Measurements from ENCODE around the gene HSF5. TPM values are rescaled to one million over a fixed set of nuclear protein-coding genes. Genes with fewer than 3 reads are reported as not detected.

HSF5 gene
- total and polyA plus RNA-seq, 2 of the 13 experiments (the other 11 are each of a cell fraction or from before 2014, with no cell fraction given): not detected

- TF ChIP-seq GABPB1 (CRISPR knock-in tag; IDR thresholded peaks at IDR 0.05) (no peak), THRA (CRISPR knock-in tag; IDR thresholded peaks at IDR 0.05; ENCODE audit: borderline replicate concordance) (no peak), FOXO1 (CRISPR knock-in tag; IDR thresholded peaks at IDR 0.05) (no peak), ZNF230 (CRISPR knock-in tag; IDR thresholded peaks at IDR 0.05) (no peak), MYPOP (CRISPR knock-in tag; IDR thresholded peaks at IDR 0.05) (no peak), ZNF276 (CRISPR knock-in tag; IDR thresholded peaks at IDR 0.05; ENCODE audit: low read depth) (no peak), ZNF629 (CRISPR knock-in tag; conservative IDR thresholded peaks at IDR 0.05) (no peak), ZNF343 (CRISPR knock-in tag; IDR thresholded peaks at IDR 0.05) (no peak), MED8 (CRISPR knock-in tag; IDR thresholded peaks at IDR 0.05; ENCODE audit: insufficient replicate concordance) (no peak), CHCHD3 (CRISPR knock-in tag; IDR thresholded peaks at IDR 0.05) (no peak), SMAD3 (CRISPR knock-in tag; IDR thresholded peaks at IDR 0.05) (0 out of 2 replicates have a peak, but pooled peaks have one; percentile 22), ZNF713 (CRISPR knock-in tag; IDR thresholded peaks at IDR 0.05) (no peak), ZNF414 (CRISPR knock-in tag; IDR thresholded peaks at IDR 0.05) (no peak), AHR (CRISPR knock-in tag; IDR thresholded peaks at IDR 0.05) (no peak), ZNF570 (CRISPR knock-in tag; IDR thresholded peaks at IDR 0.05; ENCODE audit: borderline replicate concordance) (no peak), FOXM1 (CRISPR knock-in tag; IDR thresholded peaks at IDR 0.05) (no peak), ZNF44 (CRISPR knock-in tag; IDR thresholded peaks at IDR 0.05) (no peak), ZNF737 (CRISPR knock-in tag; IDR thresholded peaks at IDR 0.05; ENCODE audit: borderline replicate concordance) (no peak), NKX3-1 (CRISPR knock-in tag; IDR thresholded peaks at IDR 0.05) (no peak), ZFP41 (CRISPR knock-in tag; IDR thresholded peaks at IDR 0.05; ENCODE audit: borderline replicate concordance) (no peak), CBX5 (CRISPR knock-in tag; IDR thresholded peaks at IDR 0.05; ENCODE audit: borderline replicate concordance) (no peak)
Measured at GRCh38 chr17:58414596-58414997, 73.6 kb downstream of the HSF5 start (continued).

All from HepG2 (cell line).